Osteoblast (primary cell): Measurements from ENCODE around the gene TACR1. TPM values are rescaled to one million over a fixed set of nuclear protein-coding genes. Genes with fewer than 3 reads are reported as not detected.

ENCODE experiments used
- DNase-seq: peaks from one replicate; pipeline ENCODE4 v3.0.0; 2011; ENCODE audit warnings: low spot score, mixed read lengths; ENCODE audit not compliant: insufficient read length; ENCODE audit errors: missing footprints
- H2AFZ ChIP-seq: 2 replicates; pipeline ENCODE4 v1.6.0; 2011; ENCODE audit warnings: mild to moderate bottlenecking, low read length
- H3K27ac ChIP-seq: 2 replicates; pipeline ENCODE4 v1.5.1; 2011; ENCODE audit warnings: mild to moderate bottlenecking, low read depth, low read length, moderate library complexity
- H3K27me3 ChIP-seq: 2 replicates; pipeline ENCODE4 v1.6.0; 2012; ENCODE audit warnings: mild to moderate bottlenecking, control low read depth, inconsistent platforms, low read length, moderate library complexity; ENCODE audit not compliant: insufficient read depth
- H3K36me3 ChIP-seq: 2 replicates; pipeline ENCODE4 v1.5.1; 2011; ENCODE audit warnings: mild to moderate bottlenecking, low read length, control low read depth, moderate library complexity; ENCODE audit not compliant: insufficient read depth
- H3K4me1 ChIP-seq: 2 replicates; pipeline ENCODE4 v1.5.1; 2011; ENCODE audit warnings: mild to moderate bottlenecking, low read length, control low read depth, moderate library complexity; ENCODE audit not compliant: insufficient read depth
- H3K4me2 ChIP-seq: 2 replicates; pipeline ENCODE4 v1.6.0; 2011; ENCODE audit warnings: mild to moderate bottlenecking, low read length; ENCODE audit not compliant: insufficient read depth
- H3K4me3 ChIP-seq: fragments of 200-600 bp; sonication (generic); 3 replicates; pipeline ENCODE4 v1.5.1; 2012; ENCODE audit warnings: mild to moderate bottlenecking, low read length, inconsistent platforms; ENCODE audit not compliant: insufficient read depth
- H3K79me2 ChIP-seq: 2 replicates; pipeline ENCODE4 v1.6.0; 2012; ENCODE audit warnings: mild to moderate bottlenecking, low read length, control low read depth, inconsistent platforms; ENCODE audit not compliant: insufficient read depth
- H3K9me3 ChIP-seq: 2 replicates; pipeline ENCODE4 v1.5.1; 2011; ENCODE audit warnings: low read depth, low read length, control low read depth
- H4K20me1 ChIP-seq: 2 replicates; pipeline ENCODE4 v1.6.0; 2012; ENCODE audit warnings: mild to moderate bottlenecking, low read length, control low read depth; ENCODE audit not compliant: insufficient read depth
- total RNA-seq: library from RNA; depleted of rRNA; stranded (reverse); fragments of >200 nt; gene quantifications from 2 replicates; pipeline ENCODE4 v1.2.3, GENCODE V29; 2012
- TF ChIP-seq, protein P1 (sequence below): IDR thresholded peaks from 2 replicates; pipeline ENCODE4 v1.5.1; 2011; ENCODE audit warnings: mild to moderate bottlenecking, low read depth, low read length, moderate library complexity; ENCODE audit errors: extremely low read depth

TACR1 gene
- total RNA-seq, 1 donor = under 0.01 TPM

DNA sequence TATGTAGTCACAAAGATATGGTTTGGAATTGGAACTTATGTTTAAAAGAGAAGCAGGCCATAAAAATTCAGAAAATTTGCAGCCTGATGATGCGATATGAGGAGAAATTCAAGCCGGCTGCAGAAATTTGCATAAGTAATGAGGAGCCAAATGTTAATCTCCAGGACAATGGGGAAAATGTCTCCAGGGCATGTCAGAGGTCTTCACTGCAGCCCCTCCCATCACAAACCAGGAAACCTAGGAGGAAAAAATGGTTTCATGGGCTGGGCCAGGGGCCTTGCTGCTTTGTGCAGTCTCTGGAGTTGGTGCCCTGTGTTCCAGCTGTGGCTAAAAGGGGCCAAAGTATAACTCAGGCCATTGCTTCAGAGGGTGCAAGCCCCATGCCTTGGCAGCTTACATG, 28.4 kb downstream of the TACR1 start:
- no peak overlapping the region for H2AFZ ChIP-seq
- H3K27me3 ChIP-seq = peaks cover 8% of the 10 kb centered on the region
- no peak for DNase-seq
- no peaks in the 10 kb centered on the region for H3K9me3 ChIP-seq
- H3K79me2 ChIP-seq = no peaks in the 10 kb centered on the region
- no peak overlapping the region for H3K4me3 ChIP-seq
- TF ChIP-seq, protein P1, sequence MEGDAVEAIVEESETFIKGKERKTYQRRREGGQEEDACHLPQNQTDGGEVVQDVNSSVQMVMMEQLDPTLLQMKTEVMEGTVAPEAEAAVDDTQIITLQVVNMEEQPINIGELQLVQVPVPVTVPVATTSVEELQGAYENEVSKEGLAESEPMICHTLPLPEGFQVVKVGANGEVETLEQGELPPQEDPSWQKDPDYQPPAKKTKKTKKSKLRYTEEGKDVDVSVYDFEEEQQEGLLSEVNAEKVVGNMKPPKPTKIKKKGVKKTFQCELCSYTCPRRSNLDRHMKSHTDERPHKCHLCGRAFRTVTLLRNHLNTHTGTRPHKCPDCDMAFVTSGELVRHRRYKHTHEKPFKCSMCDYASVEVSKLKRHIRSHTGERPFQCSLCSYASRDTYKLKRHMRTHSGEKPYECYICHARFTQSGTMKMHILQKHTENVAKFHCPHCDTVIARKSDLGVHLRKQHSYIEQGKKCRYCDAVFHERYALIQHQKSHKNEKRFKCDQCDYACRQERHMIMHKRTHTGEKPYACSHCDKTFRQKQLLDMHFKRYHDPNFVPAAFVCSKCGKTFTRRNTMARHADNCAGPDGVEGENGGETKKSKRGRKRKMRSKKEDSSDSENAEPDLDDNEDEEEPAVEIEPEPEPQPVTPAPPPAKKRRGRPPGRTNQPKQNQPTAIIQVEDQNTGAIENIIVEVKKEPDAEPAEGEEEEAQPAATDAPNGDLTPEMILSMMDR = no peak
- no peaks in the 10 kb centered on the region for H3K4me1 ChIP-seq
- H3K4me2 ChIP-seq = no peak overlapping the region
- H3K36me3 ChIP-seq = no peaks in the 10 kb centered on the region
- H4K20me1 ChIP-seq = no peaks in the 10 kb centered on the region
- H3K27ac ChIP-seq = no peak overlapping the region

DNA sequence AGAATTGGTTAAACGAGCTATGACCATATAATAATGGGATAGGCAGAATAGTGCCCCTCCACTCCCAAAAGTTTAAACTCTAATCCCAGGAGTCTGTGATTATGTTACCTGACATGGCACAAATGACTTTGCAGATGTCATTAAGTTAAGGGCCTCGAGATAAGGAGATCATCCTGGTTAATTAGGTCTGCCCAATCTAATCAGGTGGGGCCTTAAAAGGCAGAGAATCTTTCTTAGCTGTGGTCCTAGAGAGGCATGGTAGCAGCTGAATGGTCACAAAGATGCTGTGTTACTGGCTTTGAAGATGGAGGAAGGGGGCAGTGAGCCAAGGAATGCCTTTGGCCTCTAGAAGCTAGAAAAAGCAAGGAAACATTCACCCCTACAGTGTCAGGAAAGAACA, 31.1 kb downstream of the TACR1 start:
- no peaks in the 10 kb centered on the region for H3K4me1 ChIP-seq
- H4K20me1 ChIP-seq = no peaks in the 10 kb centered on the region
- no peak overlapping the region for H3K4me2 ChIP-seq
- H2AFZ ChIP-seq = no peak overlapping the region
- H3K36me3 ChIP-seq = no peaks in the 10 kb centered on the region
- no peak for DNase-seq
- H3K79me2 ChIP-seq = no peaks in the 10 kb centered on the region
- no peaks in the 10 kb centered on the region for H3K9me3 ChIP-seq
- TF ChIP-seq, protein P1 = no peak
- no peak overlapping the region for H3K27ac ChIP-seq
- H3K4me3 ChIP-seq = no peak overlapping the region
- peaks cover 8% of the 10 kb centered on the region for H3K27me3 ChIP-seq

DNA sequence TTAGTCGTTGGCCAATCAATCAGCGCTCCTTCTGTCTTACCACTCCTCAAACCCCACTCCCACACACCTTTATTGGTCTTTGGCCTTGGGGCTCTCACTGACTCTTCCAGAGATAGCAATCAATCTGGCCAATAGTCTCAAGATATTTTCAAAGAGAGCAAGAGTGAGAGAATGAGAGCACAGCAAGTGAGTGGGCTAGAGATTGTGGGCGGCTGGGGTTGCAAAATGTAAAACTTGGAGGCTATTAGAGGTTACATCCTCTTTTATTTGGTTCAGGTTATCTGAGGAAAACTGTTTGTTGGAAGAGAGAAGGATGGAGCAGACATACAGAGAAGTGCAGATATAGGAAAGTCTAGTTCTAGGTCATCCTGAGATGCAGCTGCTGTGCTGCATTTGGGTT, 32.8 kb downstream of the TACR1 start:
- Histone ChIP-seq H3K9me3 (no peaks in the 10 kb centered on the region), H3K4me1 (no peaks in the 10 kb centered on the region), H4K20me1 (no peaks in the 10 kb centered on the region), H2AFZ (no peak overlapping the region), H3K79me2 (no peaks in the 10 kb centered on the region), H3K4me2 (no peak overlapping the region), H3K36me3 (no peaks in the 10 kb centered on the region), H3K27ac (no peak overlapping the region), H3K27me3 (peaks cover 6% of the 10 kb centered on the region), H3K4me3 (no peak overlapping the region)
- DNase-seq = no peak
- TF ChIP-seq, protein P1 = no peak

DNA sequence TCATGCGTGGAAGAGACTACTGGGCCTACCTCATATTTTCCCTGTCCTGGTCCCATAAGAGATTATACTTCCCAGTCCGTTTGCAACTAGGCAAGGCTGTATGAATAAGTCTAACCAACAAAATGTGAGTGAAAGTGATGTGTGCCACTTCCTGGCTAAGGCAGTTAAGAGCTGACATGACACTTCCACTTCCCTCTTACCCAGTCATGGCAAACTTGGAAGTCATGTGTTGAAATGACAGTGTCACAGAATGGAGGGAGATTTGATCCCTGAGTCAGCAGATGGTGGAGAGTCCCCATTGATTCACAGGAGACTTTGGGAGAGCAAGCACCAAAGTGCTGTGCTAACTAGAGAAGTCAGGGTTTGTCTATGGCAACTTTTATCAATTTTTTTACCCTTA, 36.4 kb downstream of the TACR1 start:
- H3K27me3 ChIP-seq = peaks cover 1% of the 10 kb centered on the region
- no peak overlapping the region for H3K27ac ChIP-seq
- DNase-seq = no peak

More for the DNA sequence above, 36.4 kb downstream of the TACR1 start:
- TF ChIP-seq, protein P1 = no peak
- H3K4me1 ChIP-seq = no peaks in the 10 kb centered on the region
- no peaks in the 10 kb centered on the region for H3K79me2 ChIP-seq
- H2AFZ ChIP-seq = no peak overlapping the region
- H3K9me3 ChIP-seq = no peaks in the 10 kb centered on the region
- H3K4me2 ChIP-seq = no peak overlapping the region
- no peaks in the 10 kb centered on the region for H3K36me3 ChIP-seq
- no peak overlapping the region for H3K4me3 ChIP-seq
- no peaks in the 10 kb centered on the region for H4K20me1 ChIP-seq
